Sigmoid colon (tissue), 4 donors: ENCODE measurements around the gene NT5C1B.

Source experiments
- EP300 ChIP-seq, 4 donors: sonication (generic); formaldehyde crosslinking; IDR thresholded peaks; one replicate each; pipeline ENCODE4 v1.6.1; 2017; ENCODE audit warnings: antibody characterized with exemption in 4 of 4
- POLR2A ChIP-seq, 2 donors: fragments of 450-650 bp; IDR thresholded peaks; one replicate each; pipeline ENCODE4 v1.6.1; 2016; ENCODE audit warnings: antibody characterized with exemption in 2 of 2, mild to moderate bottlenecking in 2 of 2, moderate library complexity in 2 of 2
- POLR2AphosphoS5 ChIP-seq, 4 donors: sonication (generic); formaldehyde crosslinking; IDR thresholded peaks; one replicate each; pipeline ENCODE4 v1.6.1; 2017; ENCODE audit warnings: antibody characterized with exemption in 4 of 4
- TF ChIP-seq, protein P1 (sequence below), 4 experiments: fragments of 450-650 bp in 3 of 4; fragments of 200-600 bp in 1 of 4; IDR thresholded peaks; one replicate each; pipeline ENCODE4 v1.5.1; 2016 to 2019; ENCODE audit warnings: antibody characterized with exemption in 4 of 4, mild to moderate bottlenecking in 3 of 4, moderate library complexity in 2 of 4

DNA sequence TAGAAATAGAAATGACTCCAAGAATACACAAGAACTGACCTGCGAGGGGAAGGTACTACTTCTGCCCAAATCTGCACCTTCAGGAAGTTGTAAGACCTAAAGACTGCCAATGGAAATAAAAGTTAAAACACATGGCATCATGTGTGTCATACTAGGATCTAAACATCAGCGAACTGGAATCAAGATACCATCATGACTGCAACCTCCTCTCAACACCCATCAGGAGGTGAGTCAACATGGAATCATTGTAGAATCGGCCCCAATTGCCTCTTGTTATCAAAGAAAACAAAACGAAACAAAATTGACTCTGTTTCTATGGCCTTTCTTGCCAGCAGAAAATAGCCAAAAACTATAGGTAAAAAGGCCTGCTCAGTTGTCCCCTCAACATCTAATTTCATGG lies 44.0 kb downstream of the NT5C1B start:
- TF ChIP-seq, protein P1, sequence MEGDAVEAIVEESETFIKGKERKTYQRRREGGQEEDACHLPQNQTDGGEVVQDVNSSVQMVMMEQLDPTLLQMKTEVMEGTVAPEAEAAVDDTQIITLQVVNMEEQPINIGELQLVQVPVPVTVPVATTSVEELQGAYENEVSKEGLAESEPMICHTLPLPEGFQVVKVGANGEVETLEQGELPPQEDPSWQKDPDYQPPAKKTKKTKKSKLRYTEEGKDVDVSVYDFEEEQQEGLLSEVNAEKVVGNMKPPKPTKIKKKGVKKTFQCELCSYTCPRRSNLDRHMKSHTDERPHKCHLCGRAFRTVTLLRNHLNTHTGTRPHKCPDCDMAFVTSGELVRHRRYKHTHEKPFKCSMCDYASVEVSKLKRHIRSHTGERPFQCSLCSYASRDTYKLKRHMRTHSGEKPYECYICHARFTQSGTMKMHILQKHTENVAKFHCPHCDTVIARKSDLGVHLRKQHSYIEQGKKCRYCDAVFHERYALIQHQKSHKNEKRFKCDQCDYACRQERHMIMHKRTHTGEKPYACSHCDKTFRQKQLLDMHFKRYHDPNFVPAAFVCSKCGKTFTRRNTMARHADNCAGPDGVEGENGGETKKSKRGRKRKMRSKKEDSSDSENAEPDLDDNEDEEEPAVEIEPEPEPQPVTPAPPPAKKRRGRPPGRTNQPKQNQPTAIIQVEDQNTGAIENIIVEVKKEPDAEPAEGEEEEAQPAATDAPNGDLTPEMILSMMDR (IDR thresholded peaks at IDR 0.05), result no peak
- TF ChIP-seq POLR2A (IDR thresholded peaks at IDR 0.05) (no peak), POLR2AphosphoS5 (IDR thresholded peaks at IDR 0.05) (no peak), EP300 (IDR thresholded peaks at IDR 0.05) (no peak)
